Vagina (tissue), 2 donors: ENCODE results near the gene CBX5.

ENCODE experiments used
- CTCF ChIP-seq, 3 experiments: fragments of 450-650 bp in 2 of 3; fragments of 200-600 bp in 1 of 3; sonication (generic) in 1 of 3; IDR thresholded peaks; one replicate each; pipeline ENCODE4 v1.5.1; 2017 to 2019; ENCODE audit warnings: antibody characterized with exemption in 3 of 3, mild to moderate bottlenecking in 2 of 3, moderate library complexity in 2 of 3
- POLR2A ChIP-seq, 2 donors: fragments of 450-650 bp; IDR thresholded peaks; one replicate each; pipeline ENCODE4 v1.6.1; 2017; ENCODE audit warnings: antibody characterized with exemption in 2 of 2, mild to moderate bottlenecking in 2 of 2, moderate library complexity in 2 of 2
- POLR2AphosphoS5 ChIP-seq, 2 donors: sonication (generic); formaldehyde crosslinking; IDR thresholded peaks; one replicate each; pipeline ENCODE4 v1.9.0; 2017; ENCODE audit warnings: antibody characterized with exemption in 2 of 2, mild to moderate bottlenecking in 2 of 2, low read depth in 1 of 2; ENCODE audit not compliant: insufficient read depth in 1 of 2

DNA sequence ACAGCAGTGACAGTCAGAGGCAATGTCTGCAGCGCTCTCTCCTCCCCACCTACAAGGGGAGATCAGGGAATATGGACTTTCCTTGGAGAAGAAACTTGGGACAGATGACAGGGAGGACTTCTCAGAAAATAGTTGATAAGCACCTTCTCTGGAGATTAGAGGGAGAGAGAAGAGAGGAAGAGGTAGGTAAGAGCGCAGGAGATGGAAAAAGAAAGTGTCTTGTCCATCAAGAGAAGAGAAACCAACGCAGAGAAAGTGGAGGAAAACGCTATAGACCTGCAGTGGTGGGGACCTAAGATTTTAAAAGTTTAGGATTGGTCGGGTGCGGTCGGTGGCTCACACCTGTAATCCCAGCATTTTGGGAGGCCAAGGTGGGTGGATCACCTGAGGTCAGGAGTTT is 75.6 kb downstream of the CBX5 start:
- TF ChIP-seq CTCF (IDR thresholded peaks at IDR 0.05) (no peak), POLR2A (IDR thresholded peaks at IDR 0.05) (no peak), POLR2AphosphoS5 (IDR thresholded peaks at IDR 0.05; ENCODE audit: insufficient read depth in 1 of 2, low read depth in 1 of 2) (no peak)
